Measurements from ENCODE around the gene AGPAT3.

GRCh38 chr21:43927591-43928221 lies 62.7 kb downstream of the AGPAT3 start:
- TF ChIP-seq CTCF (conservative IDR thresholded peaks at IDR 0.05 in 1 of 2, IDR thresholded peaks at IDR 0.05 in 1 of 2; ENCODE audit: low read depth in 1 of 2, low read length in 2 of 2): no peak
- TF ChIP-seq EZH2 (IDR thresholded peaks at IDR 0.05; ENCODE audit: low read length, missing control alignments): no peak
